Muscle layer of duodenum (tissue), 2 donors: ENCODE data around the gene TBC1D22A.
A peak's percentile ranks its signal among the peaks of the same experiment; 100 is the strongest.

Experiments
- H3K27ac ChIP-seq: one replicate; pipeline ENCODE4 v1.7.0; 2013; ENCODE audit warnings: mild to moderate bottlenecking, low read length
- H3K27me3 ChIP-seq: one replicate; pipeline ENCODE4 v1.7.0; 2013; ENCODE audit warnings: low read depth, mild to moderate bottlenecking, control low read depth, low read length
- H3K36me3 ChIP-seq, 2 donors: one replicate each; pipeline ENCODE4 v1.7.0; 2013; ENCODE audit warnings: low read length in 2 of 2, control low read depth in 1 of 2, mild to moderate bottlenecking in 1 of 2; ENCODE audit not compliant: insufficient read depth in 2 of 2, control insufficient read depth in 1 of 2
- H3K4me1 ChIP-seq, 2 donors: one replicate each; pipeline ENCODE4 v1.7.0; 2013; ENCODE audit warnings: low read length in 2 of 2, mild to moderate bottlenecking in 2 of 2, control low read depth in 1 of 2, moderate library complexity in 1 of 2; ENCODE audit not compliant: insufficient read depth in 2 of 2, control insufficient read depth in 1 of 2
- H3K4me3 ChIP-seq, 2 donors: one replicate each; pipeline ENCODE4 v1.7.0; 2013; ENCODE audit warnings: low read length in 2 of 2, low read depth in 1 of 2, mild to moderate bottlenecking in 1 of 2
- H3K9me3 ChIP-seq, 2 donors: one replicate each; pipeline ENCODE4 v1.7.0; 2013; ENCODE audit warnings: low read length in 2 of 2, control low read depth in 1 of 2, mild to moderate bottlenecking in 1 of 2; ENCODE audit not compliant: control insufficient read depth in 1 of 2
- donor health status: healthy.

Gene TBC1D22A

DNA sequence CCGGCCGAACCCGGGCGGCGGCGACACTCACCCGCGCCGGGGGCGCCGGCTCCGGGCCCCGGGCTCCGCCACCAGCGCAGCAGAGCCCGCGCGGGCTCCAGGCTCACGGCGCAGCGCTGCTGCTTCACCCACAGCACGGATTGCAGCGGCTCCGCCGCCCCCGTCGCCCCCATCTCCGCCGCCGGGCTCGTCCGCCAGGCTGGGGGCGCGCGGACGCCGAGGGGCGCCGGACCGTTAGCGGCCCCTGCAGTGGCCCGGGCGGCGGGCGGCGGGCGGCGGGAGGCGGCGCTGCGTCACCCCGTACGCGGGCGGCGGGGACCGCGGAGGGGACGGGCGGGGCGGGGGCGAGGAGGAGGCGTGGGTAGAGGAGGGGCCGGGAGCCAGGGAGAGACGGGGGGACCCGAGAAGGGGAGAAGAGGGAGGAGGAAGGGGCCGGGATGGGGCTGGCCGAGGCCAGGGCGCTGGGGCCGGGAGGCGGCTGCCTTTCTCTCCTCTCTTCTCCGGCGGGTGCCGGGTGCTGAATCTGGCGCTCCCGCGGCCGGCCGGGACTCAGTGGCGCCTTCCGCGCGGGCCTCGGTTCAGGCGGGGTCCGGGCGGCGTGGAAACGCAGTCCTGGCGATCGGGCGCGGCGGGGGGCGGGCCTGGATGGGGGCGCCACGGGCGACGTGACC is 24.3 kb upstream of the TBC1D22A start, which contains the start of gene CERK:
Gene CERK, minus strand, starts transcription at position 277 of the 671 bp plus-strand sequence. Its CDS starts 104 bp downstream, at position 173.
- no peaks in the 10 kb centered on the region for H3K27me3 ChIP-seq
- peaks cover 32 to 56% of the 10 kb centered on the region in 2 donors for H3K4me1 ChIP-seq
- H3K36me3 ChIP-seq = no peaks in the 10 kb centered on the region
- peak within 1 kb of the TSS; percentile 69 for H3K27ac ChIP-seq
- no peaks in the 10 kb centered on the region for H3K9me3 ChIP-seq
- H3K4me3 ChIP-seq = peak within 1 kb of the TSS; percentile 73 to 79

DNA sequence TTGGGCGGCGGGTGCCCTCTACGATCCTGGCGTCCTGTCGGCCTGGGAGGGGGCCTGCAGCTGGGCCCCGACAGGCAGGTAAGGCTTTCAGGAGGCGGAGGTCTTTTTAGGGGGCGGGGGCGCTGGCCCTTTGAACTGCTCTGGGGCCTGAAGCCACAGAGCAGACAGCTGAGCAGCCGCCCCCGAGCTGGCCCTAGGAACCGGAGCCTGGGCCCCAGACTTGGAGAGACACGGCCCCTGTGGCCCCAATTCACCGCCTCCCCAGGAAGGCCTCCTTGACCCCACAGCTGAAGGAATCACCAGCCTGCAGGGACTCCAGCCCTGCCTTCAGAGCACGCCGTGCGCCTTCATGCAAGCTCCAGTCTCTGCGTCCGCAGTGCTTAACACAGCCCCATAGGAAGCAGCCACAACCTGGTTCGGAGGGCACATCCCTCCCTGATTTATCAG is 23.8 kb upstream of the TBC1D22A start:
- peak overlapping the region; percentile 51 for H3K27ac ChIP-seq
- no peaks in the 10 kb centered on the region for H3K36me3 ChIP-seq
- H3K4me3 ChIP-seq = peak overlapping the region; percentile 53 to 78
- H3K9me3 ChIP-seq = no peaks in the 10 kb centered on the region
- H3K4me1 ChIP-seq = peaks cover 32 to 54% of the 10 kb centered on the region in 2 donors
- H3K27me3 ChIP-seq = no peaks in the 10 kb centered on the region

DNA sequence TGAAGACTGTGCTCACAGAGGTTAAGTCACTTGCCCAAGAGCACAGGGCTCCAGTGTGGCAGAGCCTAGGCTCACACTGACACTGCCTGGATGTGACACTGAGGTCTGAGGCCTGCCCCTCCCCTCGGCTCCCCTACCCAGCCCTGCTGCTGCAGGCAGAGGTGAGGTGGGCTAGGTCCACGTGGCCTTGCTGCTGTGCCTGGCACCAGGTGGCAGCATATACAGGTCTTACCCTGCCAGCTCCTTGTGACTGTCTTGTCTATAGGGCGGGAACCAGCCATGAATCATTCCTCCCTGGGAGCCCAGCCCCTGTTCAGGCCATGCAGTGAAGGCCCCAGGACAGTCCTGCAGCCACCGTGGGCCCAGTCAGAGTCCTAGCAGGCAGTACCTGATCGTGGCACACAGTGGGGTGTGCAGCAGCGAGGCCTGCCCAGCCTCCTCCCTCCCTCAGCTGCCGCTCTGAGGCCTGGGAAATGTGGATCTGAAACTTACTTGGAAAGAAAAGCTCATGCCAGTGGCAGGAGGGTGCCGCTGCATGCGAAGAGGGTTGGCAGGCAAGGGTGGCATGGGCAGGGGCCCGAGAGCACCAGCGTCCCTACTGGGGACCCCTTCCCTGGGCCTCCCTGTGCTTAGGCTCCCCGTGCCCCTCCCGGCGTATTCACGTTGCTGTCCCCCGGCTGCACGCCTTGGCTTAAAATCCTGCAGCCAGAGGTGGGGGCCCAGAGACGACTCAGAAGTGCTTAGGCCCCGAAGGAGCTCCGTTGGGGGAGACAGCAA is 23.2 kb upstream of the TBC1D22A start:
- Histone ChIP-seq H3K27ac (peak overlapping the region; percentile 51), H3K4me1 (peaks cover 30 to 50% of the 10 kb centered on the region in 2 donors), H3K36me3 (no peaks in the 10 kb centered on the region), H3K27me3 (no peaks in the 10 kb centered on the region), H3K9me3 (no peaks in the 10 kb centered on the region), H3K4me3 (peak overlapping the region; percentile 53 to 78)

DNA sequence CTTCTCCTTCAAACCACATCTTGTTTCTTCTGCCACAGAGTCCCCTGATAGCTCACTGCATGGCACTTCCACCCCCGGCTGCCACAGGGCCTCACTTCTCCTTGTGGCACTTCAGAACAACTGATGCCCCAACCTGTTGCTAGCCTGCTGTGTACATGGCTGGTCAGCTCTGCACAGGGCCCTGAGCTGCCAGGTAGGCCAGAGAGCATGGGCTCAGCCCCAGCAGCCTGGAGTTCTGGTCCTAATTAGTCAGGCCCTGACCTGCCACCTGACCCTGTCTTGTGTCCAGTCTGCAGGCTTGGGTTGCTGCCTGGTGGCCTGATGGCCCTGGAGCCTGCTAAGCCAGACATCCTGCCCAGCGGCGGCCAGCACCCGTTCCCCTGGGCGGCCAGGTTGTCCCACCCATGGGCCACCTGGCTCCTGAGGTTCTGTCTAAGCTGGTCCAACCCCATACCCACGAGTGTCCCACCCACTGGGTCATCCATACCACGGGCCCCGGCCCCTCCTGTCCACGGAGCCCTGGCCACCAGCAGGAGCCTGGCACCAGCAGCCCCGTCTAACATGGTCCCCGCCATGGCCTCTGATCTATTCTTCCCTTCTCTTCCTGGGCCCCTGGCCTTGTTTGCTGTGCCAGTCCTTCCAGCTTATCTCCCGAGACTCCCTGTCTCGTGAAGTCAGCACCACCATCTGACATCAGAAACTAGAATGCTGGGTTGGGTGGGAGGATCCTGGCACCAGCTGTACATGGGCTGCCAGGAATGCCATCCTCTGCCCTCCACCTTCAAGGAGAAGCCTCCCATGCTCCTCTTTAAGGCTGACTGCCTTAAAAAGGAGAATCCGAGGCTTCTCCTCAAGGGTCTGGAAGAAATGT is 21.3 kb upstream of the TBC1D22A start:
- Histone ChIP-seq H3K9me3 (no peaks in the 10 kb centered on the region), H3K4me3 (no peak overlapping the region), H3K27ac (no peak overlapping the region), H3K4me1 (peaks cover 13 to 32% of the 10 kb centered on the region in 2 donors), H3K27me3 (no peaks in the 10 kb centered on the region), H3K36me3 (no peaks in the 10 kb centered on the region)

DNA sequence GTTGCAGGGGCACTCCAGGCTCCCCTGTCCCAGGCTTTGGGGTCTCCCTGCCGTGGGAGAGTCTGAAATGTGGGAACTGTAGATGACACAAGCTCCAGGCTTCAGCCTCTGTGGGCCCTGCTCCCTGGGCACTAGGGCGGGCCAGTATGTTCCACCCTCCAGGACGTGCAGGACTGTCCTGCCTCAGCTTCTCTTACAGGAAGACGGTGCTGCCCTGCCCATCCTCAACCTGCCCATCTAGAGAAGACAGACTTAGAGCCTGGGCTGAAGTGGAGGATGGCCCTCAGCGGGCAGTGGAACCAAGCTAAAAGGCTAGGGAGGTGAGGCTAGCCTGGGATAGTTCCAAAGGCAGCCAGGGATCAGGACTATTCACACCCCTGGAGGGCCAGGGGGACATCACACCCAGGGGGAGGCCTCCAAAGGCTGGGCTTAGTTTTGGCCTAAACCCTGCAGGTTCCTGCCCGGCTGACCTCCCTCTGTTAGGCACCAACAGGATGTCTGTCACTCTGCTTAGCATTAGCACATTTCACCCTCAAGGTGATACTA is 20.4 kb upstream of the TBC1D22A start:
- Histone ChIP-seq H3K36me3 (no peaks in the 10 kb centered on the region), H3K27ac (no peak overlapping the region), H3K9me3 (no peaks in the 10 kb centered on the region), H3K27me3 (no peaks in the 10 kb centered on the region), H3K4me3 (no peak overlapping the region), H3K4me1 (peaks cover 8 to 23% of the 10 kb centered on the region in 2 donors)

DNA sequence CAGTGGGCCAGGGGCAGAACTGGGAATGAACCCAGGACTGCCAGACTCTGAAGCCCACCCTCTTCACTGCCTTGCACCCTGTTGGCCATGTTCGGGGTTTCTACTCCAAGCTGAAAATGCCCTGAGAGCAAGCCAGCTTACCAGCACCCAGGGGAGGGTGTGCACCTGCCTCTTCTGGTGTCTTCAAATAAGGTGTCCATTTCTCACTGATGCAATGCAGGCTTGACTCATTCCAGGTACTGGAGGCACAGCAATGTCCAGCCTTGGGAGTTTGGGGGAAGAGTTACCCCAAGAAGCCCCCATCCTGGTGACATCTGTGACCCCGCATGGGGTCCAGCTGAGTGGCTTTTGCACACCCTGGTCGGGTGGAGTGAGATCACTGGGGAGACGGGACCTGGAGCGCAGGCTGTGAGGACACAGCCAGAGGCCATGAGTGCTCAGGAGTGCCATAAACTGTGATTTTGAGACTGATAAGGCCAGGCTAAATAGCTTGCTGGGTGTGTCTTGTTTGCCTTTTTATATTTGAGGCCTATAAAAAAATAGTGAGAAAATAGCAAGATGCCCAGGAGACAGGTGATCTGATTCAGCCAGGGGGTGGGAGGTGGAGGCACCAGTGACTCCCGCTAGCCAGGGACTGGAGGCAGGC is 19.8 kb upstream of the TBC1D22A start:
- no peak overlapping the region for H3K4me3 ChIP-seq
- no peaks in the 10 kb centered on the region for H3K9me3 ChIP-seq
- no peaks in the 10 kb centered on the region for H3K36me3 ChIP-seq
- H3K4me1 ChIP-seq = peaks cover 8 to 18% of the 10 kb centered on the region in 2 donors
- H3K27me3 ChIP-seq = no peaks in the 10 kb centered on the region
- H3K27ac ChIP-seq = no peak overlapping the region

DNA sequence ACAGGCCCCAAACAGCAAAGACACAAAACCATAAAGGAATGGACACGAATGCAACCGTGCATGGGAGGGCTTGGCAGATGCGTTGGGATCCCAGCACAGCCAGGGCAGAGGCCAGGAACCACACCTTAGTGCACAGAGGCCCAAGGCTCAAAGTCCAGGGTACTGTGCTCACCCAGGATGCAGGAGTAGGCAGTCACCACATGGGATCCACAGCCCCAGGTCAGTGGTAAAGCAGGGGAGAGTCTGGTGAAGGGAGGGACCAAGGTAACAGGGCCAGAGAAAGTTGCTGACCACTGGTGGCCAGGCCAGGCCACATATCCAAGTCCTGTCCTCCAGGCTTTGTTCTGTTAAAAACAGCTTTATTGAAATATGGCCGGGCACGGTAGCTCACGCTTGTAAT is 17.9 kb upstream of the TBC1D22A start:
- H3K27me3 ChIP-seq = no peaks in the 10 kb centered on the region
- H3K4me3 ChIP-seq = no peak overlapping the region
- no peaks in the 10 kb centered on the region for H3K9me3 ChIP-seq
- peaks cover 2 to 14% of the 10 kb centered on the region in 2 donors for H3K4me1 ChIP-seq
- H3K36me3 ChIP-seq = no peaks in the 10 kb centered on the region
- no peak overlapping the region for H3K27ac ChIP-seq

DNA sequence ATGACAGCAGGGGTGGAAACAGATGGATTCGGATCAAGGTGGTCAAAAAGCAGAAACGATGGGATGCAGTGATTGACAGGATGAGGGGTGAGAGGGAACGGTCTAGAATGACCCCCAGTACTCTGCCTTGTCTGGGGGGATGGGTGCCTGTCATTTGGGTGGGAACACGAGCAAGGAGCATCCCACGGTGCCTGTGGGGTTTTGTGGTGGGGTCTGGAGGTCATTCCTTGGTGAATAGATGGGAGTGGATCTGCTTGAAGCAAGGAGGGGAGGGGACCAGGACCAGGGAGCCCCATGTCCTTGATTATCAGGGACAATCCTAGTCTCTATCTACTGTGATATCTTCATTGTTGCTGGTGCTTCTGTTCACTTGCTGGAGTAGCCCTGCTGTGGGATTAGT is 16.3 kb upstream of the TBC1D22A start:
- H3K27me3 ChIP-seq = no peaks in the 10 kb centered on the region
- no peaks in the 10 kb centered on the region for H3K9me3 ChIP-seq
- no peak overlapping the region for H3K4me3 ChIP-seq
- H3K4me1 ChIP-seq = peaks cover 7 to 11% of the 10 kb centered on the region in 2 donors
- no peaks in the 10 kb centered on the region for H3K36me3 ChIP-seq
- no peak overlapping the region for H3K27ac ChIP-seq

DNA sequence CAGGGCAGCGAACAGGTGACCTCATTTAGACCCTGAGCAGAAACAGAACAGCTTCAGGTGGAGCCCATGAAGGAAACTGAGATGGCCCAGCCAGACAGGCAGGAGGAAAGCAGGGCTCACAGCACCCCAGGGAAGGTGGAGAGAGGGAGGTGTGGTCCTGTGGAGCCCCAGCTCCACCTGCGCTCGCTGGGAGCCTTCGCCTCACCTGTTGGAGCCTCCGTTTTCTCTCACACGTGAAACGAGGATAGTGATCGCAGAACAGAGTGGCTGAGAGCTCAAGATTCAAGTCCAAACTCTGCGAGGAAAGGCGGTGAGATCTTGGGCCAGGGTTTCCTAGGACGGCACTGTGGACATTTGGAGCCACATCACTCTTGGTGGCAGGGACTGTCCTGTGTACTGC is 15.8 kb upstream of the TBC1D22A start:
- H3K4me3 ChIP-seq = no peak overlapping the region
- no peaks in the 10 kb centered on the region for H3K27me3 ChIP-seq
- no peaks in the 10 kb centered on the region for H3K9me3 ChIP-seq
- H3K36me3 ChIP-seq = no peaks in the 10 kb centered on the region
- H3K27ac ChIP-seq = no peak overlapping the region
- H3K4me1 ChIP-seq = peaks cover 10 to 11% of the 10 kb centered on the region in 2 donors

DNA sequence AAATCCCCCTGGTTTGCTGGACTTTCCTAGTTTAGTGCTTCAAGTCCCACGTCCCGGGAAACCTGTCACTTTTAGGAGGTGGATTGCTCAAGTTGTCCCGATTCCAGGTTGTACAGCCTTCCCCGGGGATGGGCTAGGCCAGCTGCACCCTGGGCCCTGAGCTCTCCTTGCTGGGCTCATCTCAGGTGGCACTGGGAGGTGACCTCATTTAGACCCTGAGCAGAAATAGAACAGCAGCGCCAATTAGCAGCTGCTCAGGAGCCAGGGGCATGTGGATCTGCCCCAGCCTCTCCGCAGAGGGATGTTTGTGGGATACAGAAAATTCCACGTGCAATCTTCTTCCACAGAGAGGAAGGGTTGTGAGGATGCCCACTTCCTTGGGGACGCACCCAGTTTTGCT is 14.8 kb upstream of the TBC1D22A start:
- Histone ChIP-seq H3K4me3 (no peak overlapping the region), H3K27me3 (no peaks in the 10 kb centered on the region), H3K9me3 (no peaks in the 10 kb centered on the region), H3K36me3 (no peaks in the 10 kb centered on the region), H3K4me1 (peaks cover 10 to 11% of the 10 kb centered on the region in 2 donors), H3K27ac (no peak overlapping the region)
